Spinal cord (tissue), 10 donors: ENCODE data around the gene RNF25. TPM values are rescaled to one million over a fixed set of nuclear protein-coding genes. Genes with fewer than 3 reads are reported as not detected.
"Not testable (repeated sequence)": the region's sequence is repeated elsewhere in the genome, so short reads cannot be mapped to it uniquely, and the experiment has no call there.

ENCODE experiments used
- DNase-seq, 6 donors: peaks; one replicate each; pipeline versions ENCODE4 v3.0.0 to v3.0.0-alpha.2; 2013 to 2015; ENCODE audit warnings: low spot score in 6 of 6, low read depth in 4 of 6
- H3K27ac ChIP-seq: one replicate; pipeline ENCODE4 v1.5.1; 2013; ENCODE audit warnings: low read depth, low read length, control low read depth
- H3K27me3 ChIP-seq: one replicate; pipeline ENCODE4 v1.6.1; 2013; ENCODE audit warnings: low read length; ENCODE audit not compliant: control insufficient read depth, insufficient read depth
- H3K36me3 ChIP-seq: one replicate; pipeline ENCODE4 v1.6.1; 2013; ENCODE audit warnings: low read length; ENCODE audit not compliant: control insufficient read depth, insufficient read depth
- H3K4me1 ChIP-seq: one replicate; pipeline ENCODE4 v1.6.1; 2013; ENCODE audit warnings: low read length; ENCODE audit not compliant: control insufficient read depth, insufficient read depth
- H3K4me3 ChIP-seq: one replicate; pipeline ENCODE4 v1.5.1; 2013; ENCODE audit warnings: low read depth, low read length, control low read depth
- H3K9me3 ChIP-seq: one replicate; pipeline ENCODE4 v1.6.1; 2013; ENCODE audit warnings: low read length; ENCODE audit not compliant: control insufficient read depth, insufficient read depth
- WGBS: methylation state at CpG from one replicate; pipeline ENCODE4 v1.1.5; 2013; ENCODE audit warnings: missing lambda C conversion rate; ENCODE audit not compliant: insufficient coverage; 5-methylcytosine and 5-hydroxymethylcytosine counted together
- polyA plus RNA-seq, 2 donors: library from polyadenylated mRNA; unstranded; fragments of 120-200 nt; gene quantifications; one replicate each; pipeline ENCODE4 v1.2.1, GENCODE V29; 2013; ENCODE audit not compliant: insufficient read length in 2 of 2
- total RNA-seq, 2 donors: library from RNA; depleted of rRNA in 1 of 2; stranded (reverse); fragments of 120-200 nt in 1 of 2; fragments of >200 nt in 1 of 2; gene quantifications; one replicate each; pipeline versions ENCODE4 v1.2.3 to v1.2.4, GENCODE V29; 2013 to 2014
- donor health status: healthy.

Gene RNF25
- total and polyA plus RNA-seq, 4 donors, result 28.3 to 61.5 (median 49.7) TPM

DNA sequence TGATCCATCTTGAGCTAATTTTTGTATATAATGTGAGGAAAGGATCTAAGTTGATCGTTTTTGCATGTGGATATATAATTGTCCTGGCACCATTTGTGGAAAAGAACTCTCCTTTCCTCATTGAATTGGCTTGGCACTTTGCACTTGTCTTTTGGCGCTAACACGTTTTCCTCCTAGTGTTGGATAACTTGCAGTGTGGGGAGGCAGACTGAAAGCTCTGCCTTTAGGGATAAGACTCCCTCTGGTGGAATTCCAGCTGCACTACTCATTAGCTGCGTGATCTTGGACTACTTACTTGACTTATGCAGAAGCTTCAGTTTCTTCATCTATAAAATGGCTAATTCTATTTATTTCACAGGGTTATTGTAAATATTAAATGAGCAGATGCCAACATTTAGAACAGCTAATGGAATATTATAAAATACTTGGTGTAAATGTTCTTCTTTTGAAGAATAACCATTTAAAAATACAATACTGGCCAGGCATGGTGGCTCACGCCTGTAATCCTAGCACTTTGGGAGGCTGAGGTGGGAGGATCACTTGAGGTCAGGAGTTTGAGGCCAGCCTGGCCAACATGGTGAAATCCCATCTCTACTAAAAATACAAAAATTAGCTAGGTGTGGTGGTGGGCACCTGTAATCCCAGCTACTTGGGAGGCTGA is 15.7 kb upstream of the RNF25 start:
- H3K36me3 ChIP-seq, result peaks cover 49% of the 10 kb centered on the region
- not testable (repeated sequence) for H3K27me3 ChIP-seq, H3K4me3 ChIP-seq, H3K4me1 ChIP-seq, H3K27ac ChIP-seq, H3K9me3 ChIP-seq
- WGBS, result no CpG with 5 or more reads among the region's 5 CpGs
- peak in 4 of 6 donors; percentile 31 to 87 (median 67) for DNase-seq

DNA sequence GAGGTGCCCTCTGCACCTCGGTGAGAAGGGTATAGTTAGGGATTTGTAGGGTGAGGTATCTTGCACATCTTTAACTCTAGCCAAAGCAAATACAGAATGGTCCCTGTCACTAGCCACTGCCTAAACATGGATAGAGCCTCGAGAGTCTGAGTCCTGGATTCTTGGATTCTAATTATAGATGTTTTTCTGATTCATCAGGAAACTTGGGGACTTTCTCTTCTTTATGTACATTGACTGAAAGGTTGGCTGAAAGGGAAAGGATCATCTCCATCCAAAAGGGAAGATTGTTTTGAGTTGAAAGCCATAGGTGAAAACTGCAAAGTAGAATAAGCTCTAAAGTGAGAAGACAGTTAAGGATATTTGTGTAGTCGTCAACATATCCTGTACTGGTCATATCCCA is 8.3 kb upstream of the RNF25 start:
- Histone ChIP-seq H3K9me3 (no peaks in the 10 kb centered on the region), H3K27ac (no peak overlapping the region), H3K36me3 (peaks cover 65% of the 10 kb centered on the region), H3K4me3 (no peak overlapping the region), H3K27me3 (no peaks in the 10 kb centered on the region), H3K4me1 (no peaks in the 10 kb centered on the region)
- DNase-seq, result no peak
- WGBS, result no CpG with 5 or more reads among the region's 3 CpGs

GRCh38 chr2:218679119-218679518 is 7.3 kb upstream of the RNF25 start:
- no peak overlapping the region for H3K27ac ChIP-seq
- H3K27me3 ChIP-seq, result no peaks in the 10 kb centered on the region
- 88% methylated on average over 4 of the region's 4 CpGs for WGBS
- DNase-seq, result no peak
- H3K4me1 ChIP-seq, result no peaks in the 10 kb centered on the region
- H3K36me3 ChIP-seq, result peaks cover 63% of the 10 kb centered on the region
- H3K9me3 ChIP-seq, result no peaks in the 10 kb centered on the region
- H3K4me3 ChIP-seq, result no peak overlapping the region

DNA sequence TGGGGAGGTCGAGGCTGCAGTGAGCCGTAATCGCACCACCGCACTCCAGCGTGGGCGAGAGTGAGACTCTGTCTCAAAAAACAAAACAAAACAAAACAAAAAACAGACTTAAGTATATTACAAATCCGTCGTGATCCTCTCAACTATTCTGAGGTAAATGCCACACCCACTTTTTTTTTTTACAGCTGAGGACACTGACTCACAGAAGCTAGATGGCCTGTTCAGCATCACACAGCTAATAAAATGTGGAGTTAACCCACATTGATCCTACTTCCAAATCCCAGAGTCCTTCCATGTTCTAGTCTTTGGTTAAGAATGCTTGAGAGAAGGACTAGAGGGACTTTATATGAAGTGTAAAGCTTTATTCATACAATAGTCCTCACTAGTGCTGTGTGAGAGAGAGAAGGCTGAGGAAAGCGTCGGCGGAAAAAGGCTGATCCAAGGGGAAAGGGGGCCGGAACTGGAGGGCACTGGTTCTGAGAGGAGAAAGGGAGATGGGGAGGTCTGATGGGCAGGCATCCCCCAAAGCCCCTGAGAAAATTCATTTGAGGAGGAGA is 627 bp downstream of the RNF25 start:
- H3K4me3 ChIP-seq, result peak overlapping the region; percentile 93
- no peak for DNase-seq
- H3K36me3 ChIP-seq, result peaks cover 36% of the 10 kb centered on the region
- H3K27ac ChIP-seq, result peak overlapping the region; percentile 84
- no peaks in the 10 kb centered on the region for H3K27me3 ChIP-seq
- H3K9me3 ChIP-seq, result no peaks in the 10 kb centered on the region
- 40% methylated on average over 12 of the region's 12 CpGs for WGBS
- H3K4me1 ChIP-seq, result peaks cover 16% of the 10 kb centered on the region

GRCh38 chr2:218664653-218665052 is 7.1 kb downstream of the RNF25 start:
- Histone ChIP-seq H3K36me3 (peaks cover 73% of the 10 kb centered on the region), H3K27me3 (no peaks in the 10 kb centered on the region), H3K27ac (no peak overlapping the region), H3K4me3 (no peak overlapping the region), H3K4me1 (no peaks in the 10 kb centered on the region), H3K9me3 (no peaks in the 10 kb centered on the region)
- no peak for DNase-seq
- WGBS, result 100% methylated on average over 6 of the region's 7 CpGs

DNA sequence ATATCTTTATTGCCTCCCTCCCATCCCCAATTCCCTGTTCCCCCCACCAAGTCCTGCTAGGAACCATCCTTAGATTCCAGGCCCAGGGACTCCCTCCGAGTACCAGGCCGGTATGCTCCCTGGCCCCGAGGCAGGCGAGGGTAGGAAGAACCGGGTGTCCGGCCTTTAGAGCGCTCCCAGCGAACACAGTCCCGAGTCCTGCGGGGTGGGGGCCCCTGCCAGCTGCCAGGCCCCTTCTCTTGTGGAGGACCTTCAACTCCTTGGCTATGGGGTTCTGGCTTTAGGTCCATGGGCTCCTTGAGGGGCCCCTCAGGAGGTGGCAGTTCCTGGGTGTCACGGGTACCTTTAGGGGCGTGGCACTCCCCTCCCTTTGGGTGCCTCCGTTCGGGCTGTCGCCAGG is 7.9 kb downstream of the RNF25 start:
- no peak for DNase-seq
- Histone ChIP-seq H3K36me3 (peaks cover 73% of the 10 kb centered on the region), H3K27me3 (no peaks in the 10 kb centered on the region)

DNA sequence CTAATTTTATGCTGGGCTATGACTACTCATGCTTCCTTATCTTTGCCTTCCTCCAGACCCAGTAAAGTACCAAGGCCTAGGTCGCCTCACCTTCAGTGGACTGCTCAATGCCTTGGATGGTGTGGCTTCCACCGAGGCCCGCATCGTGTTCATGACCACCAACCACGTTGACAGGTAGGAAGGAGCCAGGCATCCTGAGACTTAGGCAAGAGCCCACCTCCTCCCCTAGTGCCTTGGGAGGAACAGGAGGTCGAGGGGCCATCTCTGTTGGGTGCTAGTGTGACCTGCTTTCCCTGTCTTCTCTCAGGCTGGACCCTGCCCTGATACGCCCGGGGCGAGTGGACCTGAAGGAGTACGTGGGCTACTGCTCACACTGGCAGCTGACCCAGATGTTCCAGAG is 9.0 kb downstream of the RNF25 start:
- Histone ChIP-seq H3K9me3 (no peaks in the 10 kb centered on the region), H3K4me3 (no peak overlapping the region), H3K36me3 (peaks cover 69% of the 10 kb centered on the region), H3K27ac (no peak overlapping the region), H3K4me1 (peaks cover 11% of the 10 kb centered on the region), H3K27me3 (no peaks in the 10 kb centered on the region)
- no peak for DNase-seq
- WGBS, result 93% methylated on average over 10 of the region's 10 CpGs

More for the DNA sequence above, 7.9 kb downstream of the RNF25 start:
- Histone ChIP-seq H3K9me3 (no peaks in the 10 kb centered on the region), H3K4me1 (peaks cover 2% of the 10 kb centered on the region), H3K4me3 (no peak overlapping the region), H3K27ac (no peak overlapping the region)
- 89% methylated on average over 15 of the region's 15 CpGs for WGBS

GRCh38 chr2:218662377-218662776 is 9.4 kb downstream of the RNF25 start:
- Histone ChIP-seq H3K4me3 (no peak overlapping the region), H3K4me1 (peaks cover 11% of the 10 kb centered on the region), H3K36me3 (peaks cover 68% of the 10 kb centered on the region), H3K27me3 (no peaks in the 10 kb centered on the region), H3K9me3 (no peaks in the 10 kb centered on the region), H3K27ac (no peak overlapping the region)
- no peak for DNase-seq
- WGBS, result 90% methylated on average over 7 of the region's 7 CpGs

DNA sequence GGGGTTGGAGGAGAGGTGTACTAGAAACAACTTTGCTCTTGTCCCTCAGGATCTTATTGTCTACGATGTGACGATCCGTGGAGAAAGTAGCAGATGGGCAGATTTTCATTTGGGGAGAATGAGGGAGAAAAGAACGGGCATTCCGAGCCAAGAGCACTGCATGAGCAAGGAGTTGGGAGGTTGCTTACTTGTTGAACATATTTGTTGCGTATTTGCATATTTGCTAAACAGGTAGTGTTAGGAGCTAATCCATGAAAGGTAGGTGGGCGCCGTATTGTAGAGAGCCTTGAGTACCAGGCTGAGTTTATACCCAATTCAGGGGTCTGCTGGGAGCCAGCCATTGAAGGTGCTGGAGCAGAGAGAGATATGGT is 11.8 kb downstream of the RNF25 start:
- Histone ChIP-seq H3K9me3 (no peaks in the 10 kb centered on the region), H3K4me1 (peaks cover 11% of the 10 kb centered on the region), H3K27me3 (no peaks in the 10 kb centered on the region), H3K36me3 (peaks cover 66% of the 10 kb centered on the region), H3K4me3 (peak overlapping the region; percentile 69), H3K27ac (no peak overlapping the region)
- WGBS, result 19% methylated on average over 8 of the region's 8 CpGs
- DNase-seq, result no peak
